Stimulated activated CD4-positive, alpha-beta T cell treated with anti-CD3 and anti-CD28 coated beads, Interleukin-4, amount 100 ng/mL, for 48 hours (primary cell): ENCODE measurements around the gene NFATC3.
"Not testable (repeated sequence)": the region's sequence is repeated elsewhere in the genome, so short reads cannot be mapped to it uniquely, and the experiment has no call there.

Source experiments
- DNase-seq, 2 donors: peaks; one replicate each; pipeline ENCODE4 v3.0.0-alpha.2; 2020; ENCODE audit warnings: low read depth in 2 of 2

Gene NFATC3

GRCh38 chr16:68088130-68088972 lies 3.2 kb downstream of the NFATC3 start:
- no peak for DNase-seq

- no peak for DNase-seq
Measured at GRCh38 chr16:68089067-68089466, 3.9 kb downstream of the NFATC3 start.

GRCh38 chr16:68090130-68090529 lies 5.0 kb downstream of the NFATC3 start:
- no peak for DNase-seq

GRCh38 chr16:68090533-68090932 lies 5.4 kb downstream of the NFATC3 start:
- DNase-seq = no peak

GRCh38 chr16:68091380-68092261 lies 6.5 kb downstream of the NFATC3 start:
- no peak for DNase-seq

GRCh38 chr16:68092275-68092674 lies 7.1 kb downstream of the NFATC3 start:
- not testable (repeated sequence) for DNase-seq

GRCh38 chr16:68093816-68094613 lies 8.8 kb downstream of the NFATC3 start:
- no peak for DNase-seq

- DNase-seq = no peak
Measured at GRCh38 chr16:68094614-68094934, 9.4 kb downstream of the NFATC3 start.

- DNase-seq = no peak
Measured at GRCh38 chr16:68096491-68096890, 11.3 kb downstream of the NFATC3 start.

- DNase-seq = no peak
Measured at GRCh38 chr16:68097088-68097487, 11.9 kb downstream of the NFATC3 start.

- DNase-seq = no peak
Measured at GRCh38 chr16:68097895-68098294, 12.7 kb downstream of the NFATC3 start.

GRCh38 chr16:68100488-68100887 lies 15.3 kb downstream of the NFATC3 start:
- DNase-seq = no peak

GRCh38 chr16:68105611-68106010 lies 20.4 kb downstream of the NFATC3 start:
- no peak for DNase-seq

GRCh38 chr16:68107230-68107928 lies 22.2 kb downstream of the NFATC3 start:
- DNase-seq = not testable (repeated sequence)

GRCh38 chr16:68109156-68109555 lies 24.0 kb downstream of the NFATC3 start:
- DNase-seq = not testable (repeated sequence)

GRCh38 chr16:68110611-68111010 lies 25.4 kb downstream of the NFATC3 start:
- not testable (repeated sequence) for DNase-seq

- DNase-seq = no peak
Measured at GRCh38 chr16:68111379-68111778, 26.2 kb downstream of the NFATC3 start.

- no peak for DNase-seq
Measured at GRCh38 chr16:68113059-68113761, 28.0 kb downstream of the NFATC3 start.

- DNase-seq = no peak
Measured at GRCh38 chr16:68113765-68114240, 28.6 kb downstream of the NFATC3 start.

GRCh38 chr16:68114939-68115338 lies 29.8 kb downstream of the NFATC3 start:
- not testable (repeated sequence) for DNase-seq

- no peak for DNase-seq
Measured at GRCh38 chr16:68115851-68116250, 30.7 kb downstream of the NFATC3 start.
